Right lobe of liver (tissue), 4 donors: ENCODE measurements around the gene SEC23A.

Source experiments
- POLR2A ChIP-seq: fragments of 450-650 bp; IDR thresholded peaks from one replicate; pipeline ENCODE4 v1.6.1; 2017; ENCODE audit warnings: antibody characterized with exemption, mild to moderate bottlenecking
- TF ChIP-seq, protein P1 (sequence below), 4 donors: fragments of 200-600 bp in 3 of 4; fragments of 450-650 bp in 1 of 4; IDR thresholded peaks; one replicate each; pipeline versions ENCODE4 v1.5.1 to v1.8.0; 2016 to 2022; ENCODE audit warnings: antibody characterized with exemption in 4 of 4, mild to moderate bottlenecking in 2 of 4
- donor health status: DM: no; HTN: no; CAD: no.
- donor health status: DM: no; HTN: no; CAD: no.
- donor health status: DM: no; HTN: yes; CAD: no.

DNA sequence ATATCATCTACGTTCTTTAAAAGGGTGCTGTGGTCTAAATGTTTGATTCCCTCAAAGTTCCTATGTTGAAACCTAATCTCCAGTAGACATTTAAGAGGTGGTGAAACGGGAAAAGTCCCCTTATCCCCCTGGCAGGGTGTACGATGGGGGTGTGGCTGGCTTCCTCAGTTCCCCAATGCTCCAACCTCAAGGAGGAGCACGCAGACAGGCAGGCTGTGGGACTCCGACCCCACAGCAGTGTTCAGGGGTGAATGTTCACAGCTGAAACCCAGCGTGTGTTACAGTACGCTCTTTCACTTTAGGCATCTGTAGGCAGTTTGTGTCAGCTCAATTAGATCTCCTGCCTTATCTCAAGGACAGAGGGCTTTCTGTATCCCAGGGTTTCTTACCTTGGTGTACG lies 73.2 kb downstream of the SEC23A start:
- TF ChIP-seq, protein P1, sequence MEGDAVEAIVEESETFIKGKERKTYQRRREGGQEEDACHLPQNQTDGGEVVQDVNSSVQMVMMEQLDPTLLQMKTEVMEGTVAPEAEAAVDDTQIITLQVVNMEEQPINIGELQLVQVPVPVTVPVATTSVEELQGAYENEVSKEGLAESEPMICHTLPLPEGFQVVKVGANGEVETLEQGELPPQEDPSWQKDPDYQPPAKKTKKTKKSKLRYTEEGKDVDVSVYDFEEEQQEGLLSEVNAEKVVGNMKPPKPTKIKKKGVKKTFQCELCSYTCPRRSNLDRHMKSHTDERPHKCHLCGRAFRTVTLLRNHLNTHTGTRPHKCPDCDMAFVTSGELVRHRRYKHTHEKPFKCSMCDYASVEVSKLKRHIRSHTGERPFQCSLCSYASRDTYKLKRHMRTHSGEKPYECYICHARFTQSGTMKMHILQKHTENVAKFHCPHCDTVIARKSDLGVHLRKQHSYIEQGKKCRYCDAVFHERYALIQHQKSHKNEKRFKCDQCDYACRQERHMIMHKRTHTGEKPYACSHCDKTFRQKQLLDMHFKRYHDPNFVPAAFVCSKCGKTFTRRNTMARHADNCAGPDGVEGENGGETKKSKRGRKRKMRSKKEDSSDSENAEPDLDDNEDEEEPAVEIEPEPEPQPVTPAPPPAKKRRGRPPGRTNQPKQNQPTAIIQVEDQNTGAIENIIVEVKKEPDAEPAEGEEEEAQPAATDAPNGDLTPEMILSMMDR (IDR thresholded peaks at IDR 0.05): no peak
- TF ChIP-seq POLR2A: no peak
